GM23338 (cell line): ENCODE results near the gene NECTIN1. TPM values are rescaled to one million over a fixed set of nuclear protein-coding genes. Genes with fewer than 3 reads are reported as not detected.

Experiments used
- ATAC-seq: fragments of 200-7000 bp; cut with Tn5 transposase; 3 replicates; pipeline ENCODE4 v1.9.1; 2020
- DNase-seq: peaks from one replicate; pipeline ENCODE4 v3.0.0-alpha.2; 2015; ENCODE audit warnings: low spot score
- H2AFZ ChIP-seq: fragments of 200-600 bp; sonication (generic); 2 replicates; pipeline ENCODE4 v1.8.0; 2016; ENCODE audit warnings: antibody characterized with exemption, mild to moderate bottlenecking, moderate library complexity
- H3F3A ChIP-seq: fragments of 200-600 bp; sonication (generic); replicated peaks from 2 replicates; pipeline ENCODE4 v1.8.0; 2017; ENCODE audit warnings: antibody characterized with exemption, mixed run types, low read depth
- H3K27ac ChIP-seq: fragments of 200-600 bp; sonication (generic); 2 replicates; pipeline ENCODE4 v1.6.1; 2016; ENCODE audit warnings: low read depth
- H3K27me3 ChIP-seq: fragments of 200-600 bp; sonication (generic); 2 replicates; pipeline ENCODE4 v1.8.0; 2016; ENCODE audit warnings: mild to moderate bottlenecking, mixed run types, moderate library complexity; ENCODE audit not compliant: insufficient read depth
- H3K36me3 ChIP-seq: fragments of 200-600 bp; sonication (generic); 2 replicates; pipeline ENCODE4 v1.8.0; 2016; ENCODE audit warnings: mild to moderate bottlenecking; ENCODE audit not compliant: insufficient read depth
- H3K4me1 ChIP-seq: fragments of 200-600 bp; sonication (generic); 2 replicates; pipeline ENCODE4 v1.8.0; 2016; ENCODE audit warnings: mild to moderate bottlenecking, moderate library complexity; ENCODE audit not compliant: insufficient read depth
- H3K4me2 ChIP-seq: fragments of 200-600 bp; sonication (generic); 2 replicates; pipeline ENCODE4 v1.7.1; 2017; ENCODE audit warnings: mixed run types
- H3K4me3 ChIP-seq: fragments of 200-600 bp; sonication (generic); 2 replicates; pipeline ENCODE4 v1.6.1; 2016; ENCODE audit warnings: mixed run types
- H3K79me2 ChIP-seq: fragments of 200-600 bp; sonication (generic); replicated peaks from 2 replicates; pipeline ENCODE4 v1.8.0; 2017; ENCODE audit warnings: mild to moderate bottlenecking; ENCODE audit not compliant: insufficient read depth
- H3K9me2 ChIP-seq: fragments of 200-600 bp; sonication (generic); 2 replicates; pipeline ENCODE4 v1.8.0; 2017; ENCODE audit not compliant: insufficient read depth
- H4K20me1 ChIP-seq: fragments of 200-600 bp; sonication (generic); replicated peaks from 2 replicates; pipeline ENCODE4 v1.8.0; 2017; ENCODE audit warnings: mild to moderate bottlenecking; ENCODE audit not compliant: insufficient read depth
- H3K27ac Mint-ChIP-seq: 2 replicates; pipeline ENCODE4 v1.8.0; 2020; ENCODE audit warnings: inconsistent platforms, mild to moderate bottlenecking, moderate library complexity, mixed read lengths
- H3K27me3 Mint-ChIP-seq: 3 replicates; pipeline ENCODE4 v1.8.0; 2022; ENCODE audit warnings: low read depth, mild to moderate bottlenecking, moderate library complexity, mixed read lengths, inconsistent platforms; ENCODE audit not compliant: insufficient read depth, poor library complexity
- H3K36me3 Mint-ChIP-seq: 3 replicates; pipeline ENCODE4 v1.8.0; 2021; ENCODE audit warnings: low read depth, mild to moderate bottlenecking, inconsistent platforms, moderate library complexity, mixed read lengths
- H3K4me1 Mint-ChIP-seq: 3 replicates; pipeline ENCODE4 v1.8.0; 2020; ENCODE audit warnings: mild to moderate bottlenecking, inconsistent platforms, mixed read lengths
- H3K4me3 Mint-ChIP-seq: 3 replicates; pipeline ENCODE4 v1.8.0; 2021; ENCODE audit warnings: moderate library complexity, mild to moderate bottlenecking, inconsistent platforms, mixed read lengths
- H3K9me3 Mint-ChIP-seq: 3 replicates; pipeline ENCODE4 v1.8.0; 2020; ENCODE audit warnings: moderate library complexity, mild to moderate bottlenecking, inconsistent platforms, mixed read lengths
- CREB1 ChIP-seq: fragments of 250-450 bp; sonication (Bioruptor Pico); IDR thresholded peaks from 2 replicates; pipeline ENCODE4 v1.5.0; 2020; ENCODE audit warnings: low read depth, mild to moderate bottlenecking, moderate library complexity
- CTCF ChIP-seq, 2 experiments: fragments of 200-600 bp in 1 of 2; sonication (generic) in 1 of 2; conservative IDR thresholded peaks; 2 replicates each; pipeline versions ENCODE4 v1.5.1 to v1.6.1; 2016 to 2017; ENCODE audit warnings: antibody characterized with exemption in 2 of 2, low read depth in 2 of 2, mild to moderate bottlenecking in 2 of 2, moderate library complexity in 1 of 2
- EZH2 ChIP-seq: fragments of 200-600 bp; sonication (generic); IDR thresholded peaks from one replicate; pipeline ENCODE4 v1.8.0; 2017; ENCODE audit warnings: antibody characterized with exemption, mild to moderate bottlenecking, low read depth; ENCODE audit not compliant: unreplicated experiment
- EZH2phosphoT487 ChIP-seq: fragments of 200-600 bp; sonication (generic); IDR thresholded peaks from one replicate; pipeline ENCODE4 v1.8.1; 2018; ENCODE audit warnings: antibody characterized with exemption; ENCODE audit not compliant: unreplicated experiment
- JUNB ChIP-seq: IDR thresholded peaks from one replicate; pipeline ENCODE4 v1.6.1; 2016; ENCODE audit warnings: antibody characterized with exemption; ENCODE audit not compliant: unreplicated experiment
- NANOG ChIP-seq: IDR thresholded peaks from 2 replicates; pipeline ENCODE4 v1.6.1; 2016; ENCODE audit warnings: antibody characterized with exemption, borderline replicate concordance
- POLR2AphosphoS5 ChIP-seq: IDR thresholded peaks from 2 replicates; pipeline ENCODE4 v1.6.1; 2016; ENCODE audit warnings: antibody characterized with exemption, low read depth
- REST ChIP-seq: IDR thresholded peaks from one replicate; pipeline ENCODE4 v1.6.1; 2018; ENCODE audit warnings: antibody characterized with exemption; ENCODE audit not compliant: unreplicated experiment
- STAT1 ChIP-seq: IDR thresholded peaks from one replicate; pipeline ENCODE4 v1.6.1; 2016; ENCODE audit warnings: antibody characterized with exemption; ENCODE audit not compliant: unreplicated experiment
- ZNF114 ChIP-seq: fragments of 250-450 bp; sonication (Bioruptor Pico); IDR thresholded peaks from 2 replicates; pipeline ENCODE4 v1.5.0; 2020; ENCODE audit warnings: mild to moderate bottlenecking, moderate library complexity
- ZNF331 ChIP-seq: fragments of 250-450 bp; sonication (Bioruptor Pico); IDR thresholded peaks from 2 replicates; pipeline ENCODE4 v1.5.0; 2020; ENCODE audit warnings: low read depth, mild to moderate bottlenecking, moderate library complexity
- polyA plus RNA-seq: library from polyadenylated mRNA; unstranded; fragments of >200 nt; fragmentation: Nextera tagmentation; extraction: Ambion mirVana; gene quantifications from 2 replicates; pipeline ENCODE4 v1.2.1, GENCODE V29; 2016
- total RNA-seq: library from RNA; depleted of rRNA; stranded (reverse); fragments of >200 nt; shearing (Covaris generic); gene quantifications from 2 replicates; pipeline ENCODE4 v1.2.3, GENCODE V29; 2014

NECTIN1 gene
- total and polyA plus RNA-seq, 2 experiments from 2014 or later = 18.7 to 56.3 TPM

- no peak for TF ChIP-seq REST
- TF ChIP-seq NANOG = no peak
- no peak for TF ChIP-seq EZH2
- TF ChIP-seq POLR2AphosphoS5 = no peak
Measured at GRCh38 chr11:119697445-119697844, 31.6 kb downstream of the NECTIN1 start (continued).

- H3K36me3 Mint-ChIP-seq = no peaks in the 10 kb centered on the region; the same call in 2 of the 3 replicates
- peak; percentile 23 for ATAC-seq
- Histone ChIP-seq H4K20me1 (peaks cover 47% of the 10 kb centered on the region), H3K4me1 (peaks cover 48% of the 10 kb centered on the region), H2AFZ (no peak overlapping the region), H3K79me2 (peaks cover 89% of the 10 kb centered on the region), H3F3A (no peaks in the 10 kb centered on the region), H3K27me3 (no peaks in the 10 kb centered on the region), H3K4me3 (no peak overlapping the region), H3K4me2 (peak overlapping the region; percentile 48), H3K36me3 (no peaks in the 10 kb centered on the region), H3K27ac (no peak overlapping the region), H3K9me2 (no peaks in the 10 kb centered on the region)
- peak overlapping the region; percentile 78 for H3K27ac Mint-ChIP-seq
- peaks cover 60% of the 10 kb centered on the region for H3K4me1 Mint-ChIP-seq
- H3K4me3 Mint-ChIP-seq = no peak overlapping the region
- H3K27me3 Mint-ChIP-seq = peaks cover 27% of the 10 kb centered on the region
- peak; percentile 47 for DNase-seq
- H3K9me3 Mint-ChIP-seq = no peaks in the 10 kb centered on the region
- TF ChIP-seq JUNB (no peak), EZH2phosphoT487 (no peak), REST (no peak), CREB1 (CRISPR knock-in tag) (no peak), ZNF331 (no peak), ZNF114 (no peak), CTCF (conservative IDR thresholded peaks at IDR 0.05; ENCODE audit: low read depth in 2 of 2) (no peak), STAT1 (no peak)
Measured at GRCh38 chr11:119696378-119697222, 32.4 kb downstream of the NECTIN1 start.
